ENCODE measurements around the gene GARS1. TPM values are rescaled to one million over a fixed set of nuclear protein-coding genes. Genes with fewer than 3 reads are reported as not detected.
"Not testable (repeated sequence)": the region's sequence is repeated elsewhere in the genome, so short reads cannot be mapped to it uniquely, and the experiment has no call there.

GARS1 gene, protein sequence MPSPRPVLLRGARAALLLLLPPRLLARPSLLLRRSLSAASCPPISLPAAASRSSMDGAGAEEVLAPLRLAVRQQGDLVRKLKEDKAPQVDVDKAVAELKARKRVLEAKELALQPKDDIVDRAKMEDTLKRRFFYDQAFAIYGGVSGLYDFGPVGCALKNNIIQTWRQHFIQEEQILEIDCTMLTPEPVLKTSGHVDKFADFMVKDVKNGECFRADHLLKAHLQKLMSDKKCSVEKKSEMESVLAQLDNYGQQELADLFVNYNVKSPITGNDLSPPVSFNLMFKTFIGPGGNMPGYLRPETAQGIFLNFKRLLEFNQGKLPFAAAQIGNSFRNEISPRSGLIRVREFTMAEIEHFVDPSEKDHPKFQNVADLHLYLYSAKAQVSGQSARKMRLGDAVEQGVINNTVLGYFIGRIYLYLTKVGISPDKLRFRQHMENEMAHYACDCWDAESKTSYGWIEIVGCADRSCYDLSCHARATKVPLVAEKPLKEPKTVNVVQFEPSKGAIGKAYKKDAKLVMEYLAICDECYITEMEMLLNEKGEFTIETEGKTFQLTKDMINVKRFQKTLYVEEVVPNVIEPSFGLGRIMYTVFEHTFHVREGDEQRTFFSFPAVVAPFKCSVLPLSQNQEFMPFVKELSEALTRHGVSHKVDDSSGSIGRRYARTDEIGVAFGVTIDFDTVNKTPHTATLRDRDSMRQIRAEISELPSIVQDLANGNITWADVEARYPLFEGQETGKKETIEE
- 51.7 TPM for total RNA-seq

DNA sequence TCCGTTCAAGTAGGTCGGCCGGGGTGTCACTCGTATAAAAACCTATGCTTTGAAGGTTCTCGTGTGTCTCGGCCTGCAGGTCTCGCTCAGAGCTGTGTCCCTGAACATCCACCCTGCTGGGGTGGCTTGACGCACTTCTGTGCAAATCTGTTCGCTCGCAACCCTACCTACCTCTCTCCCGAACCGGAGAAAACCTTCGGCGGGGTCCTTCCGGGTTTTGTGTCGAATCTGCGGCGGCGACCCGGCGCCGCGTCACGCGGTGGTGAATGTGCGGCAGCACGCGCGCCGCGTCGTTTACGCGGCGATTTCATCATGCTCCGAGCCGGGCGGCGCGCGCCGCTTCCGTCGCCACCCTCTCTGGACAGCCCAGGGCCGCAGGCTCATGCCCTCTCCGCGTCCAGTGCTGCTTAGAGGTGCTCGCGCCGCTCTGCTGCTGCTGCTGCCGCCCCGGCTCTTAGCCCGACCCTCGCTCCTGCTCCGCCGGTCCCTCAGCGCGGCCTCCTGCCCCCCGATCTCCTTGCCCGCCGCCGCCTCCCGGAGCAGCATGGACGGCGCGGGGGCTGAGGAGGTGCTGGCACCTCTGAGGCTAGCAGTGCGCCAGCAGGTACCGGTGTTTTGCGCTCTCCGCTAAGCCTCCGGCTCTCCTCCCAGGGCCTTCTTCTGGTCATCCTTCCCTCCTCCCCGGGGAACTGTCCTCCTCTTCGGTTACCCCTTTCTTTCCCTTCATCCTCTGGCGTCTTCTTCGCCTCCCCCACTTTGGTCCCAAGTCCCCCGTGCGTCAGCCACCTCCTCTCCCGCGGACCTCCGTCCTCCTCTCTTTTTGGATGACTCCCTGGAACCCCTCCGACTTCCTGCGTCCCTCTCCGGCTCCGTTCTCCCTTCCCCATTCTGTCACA lies at the start of gene GARS1:
Gene GARS1, plus strand, starts transcription at position 339 of the 896 bp plus-strand sequence. Its CDS starts 44 bp downstream, at position 383.
- DNase-seq (ENCODE audit: low spot score): peak; percentile 91

DNA sequence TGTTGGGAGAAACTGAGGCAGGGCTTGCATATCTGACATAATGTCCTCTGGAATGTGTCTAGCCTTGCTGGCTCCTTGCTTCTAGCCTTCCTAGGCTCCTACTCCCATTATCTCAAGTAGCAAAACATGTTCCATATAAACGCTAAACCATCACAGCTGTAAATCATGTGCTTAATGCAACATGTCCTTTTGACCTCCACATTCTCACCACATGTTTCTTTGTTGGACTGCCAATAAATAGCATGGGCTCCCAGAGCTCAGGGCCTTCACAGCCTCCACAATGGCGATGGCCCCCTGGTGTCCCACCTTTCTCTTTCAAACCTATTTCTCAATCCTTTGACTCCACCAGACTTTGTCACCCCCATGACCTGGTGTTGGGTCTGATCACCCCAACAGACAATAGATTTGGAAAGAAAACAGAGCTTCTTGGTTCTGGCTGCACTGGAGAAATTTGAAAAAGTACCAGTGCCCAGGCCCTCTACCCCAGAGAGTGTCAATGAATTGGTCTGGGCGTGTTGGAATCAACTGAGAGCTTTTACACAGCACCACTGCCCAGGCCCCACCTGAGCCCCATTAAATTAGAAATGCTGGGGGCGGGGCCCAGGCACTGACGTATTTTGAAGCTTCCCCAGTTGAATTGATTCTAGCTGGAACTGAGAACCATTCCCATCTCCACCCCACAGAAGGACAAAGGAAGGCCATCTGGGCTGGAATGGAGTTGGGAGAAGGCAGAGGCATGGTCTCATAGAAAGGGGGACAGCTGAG lies 48.7 kb upstream of the GARS1 start:
- no peak for DNase-seq (ENCODE audit: low spot score)

DNA sequence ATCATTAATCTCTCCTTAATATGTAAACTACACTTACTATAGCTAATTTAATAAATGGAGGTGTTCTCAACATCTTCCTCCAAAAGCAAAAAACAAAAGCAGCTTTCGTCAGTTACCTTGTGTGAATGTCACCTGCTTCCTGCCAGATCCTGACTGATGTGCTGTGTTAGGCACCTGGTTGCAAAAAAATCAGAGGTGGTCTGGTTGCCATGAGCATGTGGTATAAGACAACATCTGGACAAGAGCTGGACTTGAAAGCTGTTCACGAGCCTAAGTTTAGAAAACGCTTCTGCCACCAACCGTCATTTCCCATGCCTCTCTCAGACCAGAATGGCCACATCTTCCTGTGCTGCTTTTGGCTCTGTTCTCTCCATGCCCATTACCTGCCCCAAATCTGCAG lies 48.1 kb upstream of the GARS1 start:
- DNase-seq (ENCODE audit: low spot score): no peak

DNA sequence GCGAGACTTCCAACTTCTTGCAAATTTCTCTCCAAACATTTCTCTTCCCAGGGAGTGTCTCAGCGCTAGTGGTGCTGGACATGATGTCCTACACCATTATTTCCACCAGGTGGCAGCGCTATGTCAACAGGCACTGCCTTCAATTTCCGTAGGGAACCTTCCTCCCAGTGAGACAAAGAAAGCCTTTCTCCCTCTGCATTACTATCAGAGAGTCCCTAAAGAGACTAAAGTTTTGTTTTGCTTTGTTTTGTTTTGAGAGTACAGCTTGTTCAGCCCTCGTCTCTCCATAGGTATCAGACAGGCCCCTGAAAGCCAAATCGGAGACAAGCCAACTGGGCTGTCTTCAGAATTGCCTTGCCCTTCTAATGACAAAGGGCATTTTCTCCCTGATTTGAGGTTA lies 45.8 kb upstream of the GARS1 start:
- peak; percentile 76 for DNase-seq (ENCODE audit: low spot score)

DNA sequence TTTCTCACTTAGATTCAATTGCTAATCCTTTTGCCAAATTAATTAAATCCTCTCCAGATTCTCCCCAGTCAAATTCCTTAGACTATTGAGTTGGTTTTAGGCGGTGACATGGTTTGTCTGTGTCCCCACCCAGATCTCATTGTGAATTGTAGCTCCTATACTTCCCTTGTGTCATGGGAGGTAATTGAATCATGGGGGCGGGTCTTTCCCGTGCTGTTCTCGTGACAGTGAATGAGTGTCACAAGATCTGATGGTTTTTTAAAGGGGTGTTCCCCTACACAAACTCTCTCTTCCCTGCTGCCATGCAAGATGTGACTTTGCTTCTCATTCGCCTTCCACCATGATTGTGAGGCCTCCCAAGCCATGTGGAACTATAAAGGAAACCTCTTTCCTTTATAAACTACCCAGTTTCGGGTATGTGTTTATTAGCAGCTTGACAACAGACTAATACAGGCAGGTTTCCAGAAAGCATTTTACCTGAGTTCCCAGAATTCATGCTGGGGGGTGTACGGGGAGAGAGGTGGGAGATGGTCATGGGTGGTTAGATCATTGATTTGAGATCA lies 44.7 kb upstream of the GARS1 start:
- no peak for DNase-seq (ENCODE audit: low spot score)

DNA sequence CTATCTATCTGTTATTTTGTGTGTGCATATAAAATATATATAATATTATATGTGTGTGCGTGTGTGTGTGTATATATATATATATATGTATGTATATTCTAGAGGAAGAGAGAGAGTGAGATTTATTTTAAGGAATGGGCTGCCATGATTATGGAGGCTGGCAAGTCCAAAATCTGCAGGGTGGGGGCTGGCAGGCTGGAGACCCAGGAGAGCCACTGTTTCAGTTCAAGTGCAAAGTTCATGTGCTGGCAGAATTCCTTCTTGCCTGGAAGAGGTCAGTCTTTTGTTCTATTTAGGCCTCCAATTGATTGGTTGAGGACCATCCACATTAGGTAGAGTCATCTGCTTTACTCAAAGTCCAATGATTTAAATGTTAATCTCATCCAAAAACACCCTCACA lies 42.3 kb upstream of the GARS1 start:
- no peak for DNase-seq (ENCODE audit: low spot score)

DNA sequence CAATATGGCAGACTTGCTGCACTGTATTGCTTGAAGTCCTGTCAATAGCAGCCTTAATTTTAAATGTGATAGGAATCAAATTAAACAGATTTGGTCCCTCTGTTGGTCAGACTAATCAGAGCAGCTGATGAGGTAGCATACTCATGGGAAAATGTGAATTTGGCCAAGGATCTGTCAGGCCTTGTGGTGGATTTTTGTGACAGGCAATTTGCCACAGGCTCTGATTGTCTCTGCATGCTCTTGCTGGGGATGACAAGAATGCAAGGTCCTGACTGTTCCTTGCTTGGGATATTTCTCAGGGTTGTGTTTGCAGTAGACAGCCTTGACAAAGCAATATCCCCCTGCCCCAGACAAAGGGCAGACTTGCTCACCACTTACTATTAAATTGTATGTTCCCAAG lies 41.5 kb upstream of the GARS1 start:
- no peak for DNase-seq (ENCODE audit: low spot score)

DNA sequence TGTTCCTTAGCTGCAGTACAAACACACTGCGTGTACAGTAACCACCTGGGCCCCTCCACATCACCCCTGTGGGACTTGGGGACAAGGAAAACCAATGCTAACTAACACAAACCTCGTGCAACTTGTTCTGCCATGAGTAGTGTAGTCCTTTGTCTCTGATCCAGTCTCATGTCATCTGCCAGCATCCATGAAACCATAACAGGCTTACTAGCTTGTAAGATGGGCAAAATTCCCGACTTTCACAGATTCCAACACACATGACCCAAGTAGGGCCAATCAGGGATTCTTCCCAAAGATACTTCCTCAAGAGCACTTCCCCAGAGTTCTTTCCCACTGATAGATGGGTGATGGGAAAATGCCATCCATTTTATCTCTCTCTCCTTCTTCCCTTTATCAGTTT lies 41.1 kb upstream of the GARS1 start:
- DNase-seq (ENCODE audit: low spot score): no peak

DNA sequence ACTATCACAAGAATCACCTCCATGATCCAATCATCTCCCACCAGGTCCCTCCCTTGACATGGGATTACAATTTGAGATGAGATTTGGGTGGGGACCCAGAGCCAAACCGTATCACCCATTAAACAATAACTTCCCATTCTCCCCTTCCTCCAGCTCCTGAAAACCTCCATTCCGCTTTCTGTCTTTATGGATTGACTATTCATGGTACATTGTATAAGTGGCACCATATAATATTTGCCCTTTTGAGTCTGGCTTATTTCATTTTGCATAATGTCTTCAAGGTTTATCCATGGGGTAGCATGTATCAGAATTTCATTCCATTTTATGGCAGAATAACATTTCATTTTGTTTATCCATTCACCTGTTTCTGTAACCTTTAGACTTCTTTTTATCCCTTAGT lies 39.2 kb upstream of the GARS1 start:
- no peak for DNase-seq (ENCODE audit: low spot score)

DNA sequence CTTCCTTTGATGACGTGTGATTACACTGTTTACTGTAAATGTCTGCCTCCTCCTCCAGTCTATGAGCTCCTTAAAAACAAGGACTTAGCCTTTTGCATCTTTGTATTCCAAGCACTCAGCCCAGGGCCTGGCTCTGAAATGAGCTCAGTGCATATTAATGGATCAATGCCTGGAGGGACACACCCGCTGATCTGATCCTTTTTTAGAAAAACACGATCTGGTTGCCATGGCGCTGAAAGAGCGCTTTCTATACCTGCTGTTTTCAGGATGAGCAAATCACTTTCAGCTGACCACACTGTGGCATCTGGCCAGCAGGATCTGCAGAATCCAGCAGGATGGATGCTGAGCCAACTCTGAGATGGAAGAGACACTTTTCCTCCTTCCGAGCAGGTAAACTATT lies 37.8 kb upstream of the GARS1 start:
- DNase-seq (ENCODE audit: low spot score): peak; percentile 60

DNA sequence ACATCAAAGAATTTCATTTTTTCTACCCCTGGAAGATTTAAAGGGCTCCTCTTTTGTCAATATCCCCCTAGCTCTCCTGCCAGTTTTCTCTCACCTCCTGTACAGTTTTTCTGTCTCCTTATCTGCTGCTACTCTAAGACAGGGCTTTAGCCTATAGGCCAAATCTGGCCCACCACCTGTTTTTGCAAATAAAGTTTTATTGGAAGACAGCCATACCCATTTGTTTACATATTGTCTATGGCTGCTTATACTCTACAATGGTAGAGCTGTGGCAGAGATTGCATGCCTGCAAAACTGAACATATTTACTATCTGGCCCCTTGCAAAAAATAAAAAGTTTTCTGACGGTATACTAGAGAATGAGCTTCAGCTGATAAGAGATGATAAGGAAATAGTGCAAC lies 37.4 kb upstream of the GARS1 start:
- DNase-seq (ENCODE audit: low spot score): no peak

DNA sequence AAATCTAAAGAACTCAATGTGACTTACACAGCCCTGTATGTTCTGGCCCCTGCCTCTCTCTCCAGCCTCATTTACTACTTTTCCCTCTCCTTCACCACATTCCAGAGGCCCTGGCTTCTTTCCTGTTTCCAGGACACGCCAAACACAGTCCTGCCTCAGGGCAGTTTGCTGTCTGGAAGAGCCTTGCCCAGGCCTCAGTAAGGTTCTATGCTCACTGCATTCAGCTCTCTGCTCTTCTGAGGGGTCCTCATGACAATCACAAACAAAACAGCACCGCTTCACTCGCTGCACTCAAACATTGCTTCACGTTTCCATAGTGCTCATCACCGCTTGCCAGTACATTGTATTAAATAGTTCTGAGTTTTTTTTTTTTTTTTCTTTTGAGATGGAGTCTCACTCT lies 35.1 kb upstream of the GARS1 start:
- DNase-seq (ENCODE audit: low spot score): no peak

DNA sequence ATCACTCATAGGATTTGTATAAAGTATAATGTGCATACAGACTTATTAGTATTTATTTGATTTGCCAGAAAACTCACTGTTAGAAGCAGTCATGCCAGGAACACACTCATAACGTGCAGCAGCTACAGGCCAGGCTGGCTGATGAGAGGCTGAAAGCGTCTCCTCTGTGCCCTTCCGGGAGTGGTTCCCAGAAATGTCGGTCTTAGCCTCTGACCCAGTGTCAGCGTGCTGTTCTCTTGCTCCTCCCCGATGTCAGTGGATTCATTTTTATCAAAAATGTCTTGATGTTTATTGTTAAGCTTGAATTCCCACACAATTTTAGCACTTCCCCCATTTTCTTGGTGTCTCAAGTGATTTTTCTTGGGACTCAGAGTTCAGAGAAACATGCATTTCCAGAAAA lies 33.3 kb upstream of the GARS1 start:
- no peak for DNase-seq (ENCODE audit: low spot score)

DNA sequence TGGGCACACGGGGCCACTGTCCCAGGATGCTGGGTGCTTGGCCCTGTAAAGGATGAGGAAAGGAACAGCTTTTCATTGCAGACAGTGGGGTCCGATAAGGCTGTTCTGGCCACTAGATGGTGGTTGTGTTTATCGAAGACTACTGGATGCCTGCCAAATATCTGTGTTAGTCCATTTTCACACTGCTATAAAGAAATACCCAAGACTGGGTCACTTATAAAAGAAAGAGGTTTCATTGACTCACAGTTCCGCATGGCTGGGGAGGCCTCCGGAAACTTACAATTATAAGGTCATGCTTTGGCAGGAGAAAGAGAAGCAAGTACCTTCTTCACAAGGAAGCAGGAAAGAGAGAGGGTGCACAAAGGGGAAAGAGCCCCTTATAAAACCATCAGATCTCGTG lies 32.2 kb upstream of the GARS1 start:
- no peak for DNase-seq (ENCODE audit: low spot score)

DNA sequence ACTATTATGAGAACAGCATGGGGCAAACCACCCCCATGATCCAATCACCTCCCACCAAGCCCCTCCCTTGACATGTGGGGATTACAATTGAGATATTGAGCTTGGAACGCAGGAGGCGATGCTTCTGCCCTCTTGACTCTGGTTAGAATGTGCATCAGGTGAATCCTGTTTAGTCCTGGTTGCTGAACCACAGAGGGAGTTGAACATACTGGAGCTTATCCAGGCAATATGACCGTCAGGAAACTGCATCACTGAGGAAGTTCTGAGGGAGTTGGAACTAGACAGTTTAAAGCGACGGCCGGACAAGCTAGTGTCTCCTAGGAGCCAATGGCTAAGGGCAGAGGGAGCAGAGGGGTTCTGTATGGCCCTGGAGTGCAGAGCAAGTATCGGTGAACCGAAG lies 31.8 kb upstream of the GARS1 start:
- DNase-seq (ENCODE audit: low spot score): no peak

DNA sequence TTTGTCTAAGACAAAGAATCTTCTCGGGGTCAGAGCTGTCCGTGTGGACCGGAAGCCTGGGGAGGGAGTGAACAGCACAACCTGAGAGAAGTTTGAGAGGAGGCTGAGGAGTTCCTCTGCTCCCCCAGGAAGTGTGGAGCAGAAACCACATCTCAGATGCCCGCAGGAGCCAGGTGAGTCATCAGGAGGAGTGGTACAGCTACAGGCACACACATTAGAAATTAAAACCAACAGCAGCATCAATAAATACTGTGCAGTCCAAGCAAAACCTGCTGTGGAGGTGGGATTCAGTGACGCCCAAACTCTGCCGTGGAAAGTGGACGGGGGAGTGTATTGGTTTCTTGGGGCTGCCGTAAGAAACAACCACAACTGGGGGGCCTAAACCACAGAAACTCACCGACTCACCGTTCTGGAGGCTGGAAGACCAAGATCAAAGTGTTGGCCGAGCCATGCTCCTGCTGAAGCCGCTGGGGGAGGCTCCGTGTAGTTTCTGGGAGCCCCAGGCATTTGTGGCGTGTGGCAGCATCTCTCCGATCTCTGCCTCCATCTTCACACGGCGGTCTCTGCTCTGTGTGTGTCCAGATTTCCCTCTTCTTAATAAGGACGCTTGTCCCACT lies 31.2 kb upstream of the GARS1 start:
- no peak for DNase-seq (ENCODE audit: low spot score)

DNA sequence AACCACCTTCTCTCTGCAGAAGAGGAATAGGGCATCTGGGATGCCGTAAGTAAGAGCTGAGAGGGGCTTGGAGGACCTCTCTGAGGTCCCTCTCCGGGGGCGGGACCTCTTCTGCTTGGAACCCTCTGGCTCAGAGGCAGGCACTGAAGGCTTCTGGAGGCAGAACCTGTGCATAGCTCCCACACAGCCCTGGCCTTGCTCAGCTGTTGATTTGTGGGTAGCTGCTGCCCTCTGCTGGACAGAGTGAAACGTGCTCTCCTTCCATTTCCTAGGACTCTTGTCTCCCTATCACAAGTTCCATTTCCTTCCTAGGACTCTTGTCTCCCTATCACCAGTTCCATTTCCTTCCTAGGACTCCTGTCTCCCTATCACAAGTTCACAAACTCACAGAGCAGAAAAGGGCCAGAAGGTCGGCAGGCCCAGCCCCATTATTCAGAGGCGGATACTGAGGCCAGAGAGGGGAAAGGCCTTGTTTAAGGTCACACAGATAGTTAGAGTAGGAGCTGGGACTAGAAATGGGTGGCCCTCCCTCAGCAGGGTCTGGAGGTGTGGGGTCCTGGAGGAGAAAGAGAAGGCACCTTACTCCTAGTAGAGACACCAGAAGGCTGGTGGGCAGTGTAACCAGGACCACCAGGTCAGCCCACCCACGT lies 30.3 kb upstream of the GARS1 start:
- DNase-seq (ENCODE audit: low spot score): peak; percentile 82

DNA sequence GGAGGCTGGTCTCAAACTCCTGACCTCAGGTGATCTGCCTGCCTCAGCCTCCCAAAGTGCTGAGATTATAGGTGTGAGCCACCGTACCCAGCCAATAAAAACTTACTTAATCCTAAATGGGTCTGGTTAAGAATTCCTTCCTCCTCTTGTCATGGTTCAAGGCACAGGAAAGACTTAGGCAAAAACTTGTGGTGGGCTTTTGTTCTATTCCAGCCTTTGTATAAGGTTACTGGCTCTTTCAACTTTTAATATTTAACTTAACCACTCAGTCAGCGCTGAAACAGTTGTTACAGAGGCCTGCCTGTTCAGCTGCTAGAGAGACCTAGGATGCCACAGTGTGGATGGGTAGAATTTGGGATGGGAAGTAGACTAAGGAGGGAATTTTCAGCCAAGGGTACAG lies 28.1 kb upstream of the GARS1 start:
- DNase-seq (ENCODE audit: low spot score): no peak

DNA sequence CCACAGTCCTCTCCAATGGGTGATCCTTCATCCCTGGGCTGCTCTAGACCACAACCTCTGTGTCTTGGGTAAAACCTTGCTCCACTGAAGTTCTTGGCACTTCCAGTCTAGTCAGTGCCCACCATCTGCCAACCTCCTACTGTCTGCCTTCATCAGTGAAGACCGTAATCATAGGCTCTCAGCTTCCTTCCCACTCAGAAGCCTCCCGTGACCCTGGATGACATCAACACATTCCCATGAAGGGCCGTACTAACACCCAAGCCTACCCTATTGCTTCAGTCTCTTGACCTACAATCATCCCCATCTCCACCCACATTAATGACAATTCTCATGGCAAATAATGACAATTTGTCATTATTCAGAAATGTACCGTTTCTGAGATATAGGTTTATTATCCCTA lies 27.6 kb upstream of the GARS1 start:
- no peak for DNase-seq (ENCODE audit: low spot score)

DNA sequence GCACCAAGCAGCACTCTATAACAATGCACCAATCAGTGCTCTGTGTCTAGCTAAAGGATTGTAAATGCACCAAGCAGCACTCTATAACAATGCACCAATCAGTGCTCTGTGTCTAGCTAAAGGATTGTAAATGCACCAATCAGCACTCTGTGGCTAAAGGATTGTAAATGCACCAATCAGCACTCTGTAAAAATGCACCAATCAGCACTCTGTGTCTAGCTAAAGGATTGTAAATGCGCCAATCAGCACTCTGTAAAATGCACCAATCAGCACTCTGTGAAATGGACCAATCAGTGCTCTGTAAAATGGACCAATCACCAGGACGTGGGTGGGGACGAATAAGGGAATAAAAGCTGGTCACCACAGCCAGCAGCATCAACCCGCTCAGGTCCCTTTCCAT lies 24.4 kb upstream of the GARS1 start:
- not testable (repeated sequence) for DNase-seq (ENCODE audit: low spot score)
